Neural crest cell (in vitro differentiated cells): ENCODE results near the gene CTSE. TPM values are rescaled to one million over a fixed set of nuclear protein-coding genes. Genes with fewer than 3 reads are reported as not detected.
"Not testable (repeated sequence)": the region's sequence is repeated elsewhere in the genome, so short reads cannot be mapped to it uniquely, and the experiment has no call there.

Source experiments
- DNase-seq: peaks from one replicate; pipeline ENCODE4 v3.0.0; 2021; ENCODE audit warnings: low read depth, mixed read lengths, low spot score
- H3K27ac Mint-ChIP-seq: one replicate; pipeline ENCODE4 v1.8.0; 2021; ENCODE audit warnings: mild to moderate bottlenecking, mixed read lengths; ENCODE audit not compliant: unreplicated experiment
- H3K27me3 Mint-ChIP-seq: 2 replicates; pipeline ENCODE4 v1.8.0; 2021; ENCODE audit warnings: low read depth, mild to moderate bottlenecking, mixed read lengths
- H3K36me3 Mint-ChIP-seq: 2 replicates; pipeline ENCODE4 v1.8.0; 2021; ENCODE audit warnings: low read depth, mild to moderate bottlenecking, mixed read lengths
- H3K4me1 Mint-ChIP-seq: 2 replicates; pipeline ENCODE4 v1.8.0; 2021; ENCODE audit warnings: mixed read lengths
- H3K4me3 Mint-ChIP-seq: one replicate; pipeline ENCODE4 v1.8.0; 2021; ENCODE audit warnings: mild to moderate bottlenecking, mixed read lengths
- H3K9me3 Mint-ChIP-seq: 2 replicates; pipeline ENCODE4 v1.8.0; 2021; ENCODE audit warnings: mixed read lengths
- CTCF ChIP-seq: fragments of 200-600 bp; sonication (generic); conservative IDR thresholded peaks from 2 replicates; pipeline ENCODE4 v1.5.0; 2021; ENCODE audit warnings: antibody characterized with exemption, mild to moderate bottlenecking
- total RNA-seq: library from RNA; stranded (reverse); gene quantifications from 2 replicates; pipeline ENCODE4 v1.2.1, GENCODE V29; 2021

Gene CTSE
- total RNA-seq, 1 donor from 2014 or later, result not detected

GRCh38 chr1:206002871-206003801 is 20.6 kb downstream of the CTSE start, which contains the start of gene RAB7B:
RAB7B (minus strand) TSS chr1:206003395; CDS start chr1:205994135, 9,260 bp downstream.
- H3K36me3 Mint-ChIP-seq, result peaks cover 5% of the 10 kb centered on the region
- peaks cover 10% of the 10 kb centered on the region for H3K9me3 Mint-ChIP-seq
- peaks cover 51% of the 10 kb centered on the region for H3K4me1 Mint-ChIP-seq
- TF ChIP-seq CTCF, result no peak
- peaks cover 3% of the 10 kb centered on the region for H3K27me3 Mint-ChIP-seq
- H3K27ac Mint-ChIP-seq, result peak within 1 kb of the TSS; percentile 55
- DNase-seq, result no peak
- H3K4me3 Mint-ChIP-seq, result no peak within 1 kb of the TSS

- Mint-ChIP-seq H3K27me3 (peaks cover 3% of the 10 kb centered on the region), H3K4me3 (no peak overlapping the region), H3K4me1 (peaks cover 61% of the 10 kb centered on the region), H3K36me3 (peaks cover 5% of the 10 kb centered on the region), H3K27ac (no peak overlapping the region), H3K9me3 (peaks cover 10% of the 10 kb centered on the region)
- no peak for TF ChIP-seq CTCF
- DNase-seq, result no peak
Observed at GRCh38 chr1:206002160-206002559, 21.5 kb downstream of the CTSE start.

- TF ChIP-seq CTCF, result no peak
- Mint-ChIP-seq H3K9me3 (peaks cover 11% of the 10 kb centered on the region), H3K27ac (no peak overlapping the region), H3K27me3 (peaks cover 3% of the 10 kb centered on the region), H3K4me1 (peaks cover 64% of the 10 kb centered on the region), H3K4me3 (no peak overlapping the region), H3K36me3 (peaks cover 5% of the 10 kb centered on the region)
- DNase-seq, result no peak
Observed at GRCh38 chr1:206001476-206001888, 22.2 kb downstream of the CTSE start.

- Mint-ChIP-seq H3K27ac (no peak overlapping the region), H3K36me3 (peaks cover 5% of the 10 kb centered on the region), H3K4me3 (no peak overlapping the region), H3K27me3 (peaks cover 3% of the 10 kb centered on the region), H3K9me3 (peaks cover 12% of the 10 kb centered on the region), H3K4me1 (peaks cover 60% of the 10 kb centered on the region)
- no peak for DNase-seq
- no peak for TF ChIP-seq CTCF
Observed at GRCh38 chr1:206000641-206001339, 22.9 kb downstream of the CTSE start.

GRCh38 chr1:205998457-205999241 is 25.0 kb downstream of the CTSE start:
- Mint-ChIP-seq H3K9me3 (peaks cover 5% of the 10 kb centered on the region), H3K4me1 (peaks cover 62% of the 10 kb centered on the region), H3K27ac (peak overlapping the region; percentile 59), H3K4me3 (peak overlapping the region; percentile 14), H3K27me3 (no peaks in the 10 kb centered on the region), H3K36me3 (no peaks in the 10 kb centered on the region)
- DNase-seq, result no peak
- TF ChIP-seq CTCF, result no peak

GRCh38 chr1:205996641-205997040 is 27.1 kb downstream of the CTSE start:
- not testable (repeated sequence) for H3K36me3 Mint-ChIP-seq, H3K27me3 Mint-ChIP-seq, H3K27ac Mint-ChIP-seq

More at GRCh38 chr1:205996641-205997040, 27.1 kb downstream of the CTSE start:
- not testable (repeated sequence) for H3K4me3 Mint-ChIP-seq, DNase-seq
- peaks cover 11% of the 10 kb centered on the region for H3K9me3 Mint-ChIP-seq
- H3K4me1 Mint-ChIP-seq, result peaks cover 59% of the 10 kb centered on the region
